Iris pigment epithelial cell (primary cell): Measurements from ENCODE around the gene TP53I3.
A peak's percentile ranks its signal among the peaks of the same experiment; 100 is the strongest.
"Not testable (repeated sequence)": the region's sequence is repeated elsewhere in the genome, so short reads cannot be mapped to it uniquely, and the experiment has no call there.

Experiments
- DNase-seq: peaks from one replicate; pipeline ENCODE4 v3.0.0-alpha.2; 2011; ENCODE audit warnings: low read depth

Gene TP53I3

DNA sequence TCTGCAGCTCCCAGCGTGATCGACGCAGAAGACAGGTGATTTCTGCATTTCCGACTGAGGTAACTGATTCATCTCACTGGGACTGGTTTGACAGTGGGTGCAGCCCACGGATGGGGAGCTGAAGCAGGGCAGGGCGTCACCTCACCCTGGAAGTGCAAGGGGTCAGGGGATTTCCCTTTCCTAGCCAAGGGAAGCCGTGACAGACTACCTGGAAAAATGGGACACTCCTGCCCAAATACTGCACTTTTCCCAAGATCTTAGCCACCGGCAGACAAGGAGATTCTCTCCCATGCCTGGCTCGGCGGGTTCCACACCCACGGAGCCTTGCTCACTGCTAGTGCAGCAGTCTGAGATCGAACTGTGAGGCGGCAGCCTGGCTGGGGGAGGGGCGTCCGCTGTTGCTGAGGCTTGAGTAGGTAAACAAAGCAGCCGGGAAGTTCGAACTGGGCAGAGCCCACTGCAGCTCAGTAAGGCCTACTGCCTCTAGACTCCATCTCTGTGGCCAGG, 10.6 kb upstream of the TP53I3 start:
- not testable (repeated sequence) for DNase-seq

DNA sequence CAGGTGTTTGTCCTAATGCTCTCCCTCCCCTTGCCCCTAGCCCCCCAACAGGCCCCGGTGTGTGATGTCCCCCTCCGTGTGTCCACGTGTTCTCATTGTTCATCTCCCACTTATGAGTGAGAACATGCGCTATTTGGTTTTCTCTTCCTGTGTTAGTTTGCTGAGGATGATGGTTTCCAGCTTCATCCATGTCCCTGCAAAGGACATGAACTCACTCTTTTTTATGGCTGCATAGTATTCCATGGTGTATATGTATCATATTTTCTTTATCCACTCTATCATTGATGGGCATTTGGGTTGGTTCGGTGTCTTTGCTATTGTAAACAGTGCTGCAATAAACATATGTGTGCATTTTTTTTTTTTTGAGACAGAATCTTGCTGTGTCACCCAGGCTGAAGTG, 8.6 kb upstream of the TP53I3 start:
- not testable (repeated sequence) for DNase-seq

DNA sequence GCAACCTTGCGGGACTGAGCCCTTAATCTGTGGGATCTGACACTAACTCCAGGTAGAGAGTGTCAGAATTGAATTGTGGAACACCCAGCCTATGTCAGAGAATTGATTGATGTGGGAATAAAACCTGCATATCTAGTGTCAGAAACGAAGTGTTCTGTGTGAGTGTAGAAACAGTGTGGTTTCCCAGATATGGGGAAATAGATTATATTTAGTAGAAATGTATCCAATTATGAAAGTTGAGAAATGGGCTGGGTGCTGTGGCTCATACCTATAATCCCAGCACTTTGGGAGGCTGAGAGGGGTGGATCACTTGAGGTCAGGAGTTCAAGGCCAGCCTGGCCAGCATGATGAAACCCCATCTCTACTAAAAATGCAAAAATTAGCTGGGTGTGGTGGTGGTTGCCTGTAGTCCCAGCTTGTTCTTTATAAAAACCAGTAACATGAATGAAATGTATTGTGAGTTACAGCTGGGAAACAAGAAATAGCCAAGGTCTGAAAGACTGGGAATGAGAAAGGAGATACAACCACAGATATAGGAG, 4.3 kb upstream of the TP53I3 start:
- DNase-seq = peak; percentile 20

DNA sequence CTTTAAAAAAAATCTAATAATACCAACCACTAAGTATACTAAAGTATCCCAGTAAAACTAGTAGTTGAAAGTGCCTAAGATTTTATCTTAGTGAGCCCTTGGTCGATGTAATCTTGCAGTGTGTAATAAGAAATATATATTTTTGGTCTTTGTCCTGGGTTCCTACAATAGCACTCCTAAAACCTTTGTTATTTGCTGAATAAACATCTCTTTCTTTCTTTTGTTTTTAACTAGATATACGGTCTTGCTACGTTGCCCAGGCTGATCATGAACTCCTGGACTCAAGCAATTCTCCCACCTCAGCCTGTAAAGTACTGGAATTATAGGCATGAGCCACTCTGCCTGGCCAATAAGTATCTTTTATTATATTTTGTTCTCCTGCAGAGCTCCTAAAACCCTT, 2.4 kb upstream of the TP53I3 start:
- no peak for DNase-seq

GRCh38 chr2:24086241-24086640, 1.6 kb upstream of the TP53I3 start:
- DNase-seq = no peak

DNA sequence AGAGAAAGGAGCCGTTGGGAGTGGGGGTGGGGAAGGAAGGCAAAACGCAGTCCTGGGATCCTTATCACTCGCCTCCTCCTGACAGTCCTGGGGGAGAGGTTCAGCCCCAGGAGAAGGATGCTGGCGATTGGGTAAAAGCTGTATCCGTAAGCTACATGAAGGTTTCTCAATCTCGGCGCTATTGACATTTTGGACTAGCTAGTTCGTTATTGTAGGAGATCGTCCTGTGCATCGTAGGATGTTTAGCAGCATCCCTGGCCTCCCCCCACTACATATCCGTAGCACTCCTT, 511 bp upstream of the TP53I3 start:
- peak; percentile 53 for DNase-seq

DNA sequence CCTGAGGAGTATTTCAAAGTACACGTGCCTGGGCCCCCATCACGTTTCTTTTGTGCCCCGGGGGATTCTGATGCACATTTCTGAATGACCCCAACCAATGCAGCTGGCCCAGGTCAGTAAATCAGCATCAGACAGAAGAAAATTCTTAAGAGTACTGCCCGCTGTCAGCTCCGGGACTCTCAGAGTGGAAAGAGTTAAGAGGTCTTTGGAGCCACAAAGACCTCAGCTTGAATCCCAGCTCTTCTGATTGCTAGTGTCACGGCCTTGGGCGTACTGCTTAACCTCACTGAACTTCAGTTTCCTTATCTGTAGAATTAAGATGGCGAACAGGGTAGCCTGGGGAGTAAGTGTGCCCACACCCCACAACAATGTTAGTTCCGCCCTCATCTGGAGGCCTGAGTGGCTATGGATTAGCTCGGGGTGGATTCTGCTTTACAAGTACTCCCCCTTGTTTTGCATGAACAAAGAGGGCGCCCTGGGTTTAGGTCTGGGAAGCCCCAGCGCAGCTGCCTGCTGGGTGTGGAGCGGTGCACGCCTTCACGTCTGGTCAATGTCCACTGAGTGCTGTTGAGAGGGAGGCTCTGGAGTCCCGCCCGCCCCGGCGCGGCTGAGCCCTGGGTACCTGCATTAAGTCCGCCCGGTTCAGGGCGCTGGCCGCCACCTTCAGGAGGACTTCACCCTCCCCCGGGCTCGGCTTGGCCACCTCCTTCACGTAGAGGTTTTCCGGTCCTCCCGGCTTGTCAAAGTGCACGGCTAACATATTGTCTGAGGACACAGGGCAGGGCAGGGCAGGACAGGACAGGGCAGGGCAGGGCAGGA, 858 bp downstream of the TP53I3 start:
- peak; percentile 79 for DNase-seq

- no peak for DNase-seq
Observed at GRCh38 chr2:24082787-24083566, 1.7 kb downstream of the TP53I3 start.

GRCh38 chr2:24080701-24081100, 3.9 kb downstream of the TP53I3 start:
- DNase-seq = no peak

DNA sequence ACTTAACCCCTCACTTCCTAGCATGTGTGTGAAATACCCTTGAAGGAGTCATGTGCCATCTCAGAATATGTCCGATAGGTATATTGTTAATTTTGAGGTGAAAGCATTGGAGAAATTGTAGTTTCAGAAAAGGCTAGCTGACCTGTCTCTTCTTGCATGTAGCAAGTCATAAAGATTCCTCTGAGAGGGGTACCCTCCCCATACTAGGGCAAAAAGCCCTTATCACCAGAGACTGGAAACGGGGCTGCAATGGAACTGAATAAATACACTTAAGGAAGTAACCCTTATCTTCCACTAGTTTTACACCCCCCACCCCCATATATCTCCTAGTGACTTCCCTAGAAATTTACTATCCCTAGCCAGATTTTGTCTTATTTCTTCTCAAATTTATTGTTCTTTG, 6.8 kb downstream of the TP53I3 start:
- DNase-seq = no peak

- DNase-seq = peak; percentile 20
Observed at GRCh38 chr2:24077535-24077877, 7.1 kb downstream of the TP53I3 start.

DNA sequence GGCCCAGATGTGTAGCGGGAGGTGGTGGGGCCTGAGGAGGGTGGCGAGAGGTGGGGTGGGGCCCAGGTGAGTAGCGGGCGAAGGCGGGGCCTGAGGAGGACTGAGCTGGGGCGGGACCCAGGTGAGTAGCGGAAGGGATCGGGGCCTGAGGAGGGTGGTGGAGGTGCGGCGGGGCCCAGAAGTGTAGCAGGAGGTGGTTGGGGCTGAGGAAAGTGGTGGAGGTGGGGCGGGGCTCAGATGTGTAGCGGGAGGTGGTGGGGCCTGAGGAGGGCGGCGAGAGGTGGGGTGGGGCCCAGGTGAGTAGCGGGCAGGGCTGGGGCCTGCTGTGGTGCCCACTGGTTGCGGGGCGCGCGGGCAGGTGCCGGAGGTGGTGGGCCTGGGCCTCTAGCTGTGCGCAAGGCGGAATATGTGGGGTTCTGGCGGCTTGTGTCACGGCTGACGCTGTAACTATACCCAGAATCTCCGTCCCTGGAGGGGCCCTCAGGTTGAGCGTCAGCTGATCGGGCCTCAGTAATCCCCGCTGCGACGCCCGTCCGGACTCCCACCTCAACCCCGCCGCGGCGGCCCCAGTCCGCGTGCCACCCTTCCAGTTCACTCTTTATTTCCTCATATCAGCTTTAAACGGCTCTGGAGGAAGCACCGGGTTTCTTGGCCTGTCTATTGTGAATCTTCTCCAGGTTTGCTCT, 7.6 kb downstream of the TP53I3 start:
- DNase-seq = no peak

GRCh38 chr2:24075915-24076848, 8.5 kb downstream of the TP53I3 start, which contains the start of gene SF3B6:
SF3B6 (minus strand) TSS chr2:24076326; CDS start chr2:24076229, 97 bp downstream.
- peak; percentile 100 for DNase-seq

GRCh38 chr2:24075259-24075658, 9.4 kb downstream of the TP53I3 start:
- DNase-seq = peak; percentile 8

DNA sequence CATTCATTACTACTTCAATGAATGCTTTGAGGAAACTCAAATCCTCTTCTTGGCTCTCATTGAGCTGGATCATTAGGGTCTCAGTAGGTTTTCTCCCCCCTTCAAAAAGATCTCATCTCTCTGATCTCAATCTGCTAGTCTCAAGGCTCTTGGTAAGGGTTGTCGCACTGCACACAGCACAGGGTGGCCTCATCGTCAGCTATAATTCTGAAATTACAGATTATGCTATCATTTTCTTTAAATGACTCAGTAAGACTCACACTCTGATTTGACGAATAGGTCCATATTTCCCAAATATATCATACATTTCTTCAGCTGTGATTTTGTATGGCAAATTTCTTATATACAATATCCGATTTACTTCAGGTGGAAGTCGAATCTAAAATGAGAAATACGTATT, 10.8 kb downstream of the TP53I3 start:
- DNase-seq = no peak

DNA sequence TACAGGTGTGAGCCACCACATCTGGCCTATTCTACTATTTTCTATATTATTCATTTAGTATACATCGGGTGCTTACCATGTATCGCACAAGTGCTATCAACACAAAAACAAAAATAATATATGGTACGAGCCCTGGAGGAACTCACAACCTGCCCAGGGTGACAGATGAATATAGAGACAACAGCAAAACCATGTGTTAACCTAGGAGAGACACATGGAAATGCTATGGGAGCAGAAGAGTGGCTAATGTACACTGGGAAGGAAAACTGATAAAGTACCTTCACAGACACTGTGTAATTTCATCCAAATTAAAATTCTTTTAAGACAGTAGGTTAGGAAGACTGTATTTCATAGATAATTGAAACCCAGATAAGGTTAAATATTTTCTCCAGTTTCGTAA, 12.4 kb downstream of the TP53I3 start:
- DNase-seq = no peak

DNA sequence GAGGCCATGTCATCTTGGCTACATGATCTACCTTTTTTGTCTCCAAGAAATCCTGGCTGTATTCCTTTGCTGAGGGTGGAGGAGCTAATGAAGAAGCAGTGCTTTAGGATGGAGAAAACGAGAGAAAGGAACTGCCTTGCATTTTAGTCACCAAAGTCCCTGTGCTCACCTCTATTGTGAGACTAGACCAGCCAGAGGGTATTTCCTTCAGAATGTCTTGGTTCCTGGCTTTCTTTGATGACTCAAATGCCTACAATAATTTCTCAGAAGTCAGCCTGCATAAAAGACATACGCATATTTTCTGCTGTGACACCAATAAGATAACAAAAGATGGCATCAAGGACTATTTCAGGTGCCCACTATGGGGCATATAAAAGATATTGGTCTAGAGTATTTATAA, 19.3 kb downstream of the TP53I3 start:
- no peak for DNase-seq

DNA sequence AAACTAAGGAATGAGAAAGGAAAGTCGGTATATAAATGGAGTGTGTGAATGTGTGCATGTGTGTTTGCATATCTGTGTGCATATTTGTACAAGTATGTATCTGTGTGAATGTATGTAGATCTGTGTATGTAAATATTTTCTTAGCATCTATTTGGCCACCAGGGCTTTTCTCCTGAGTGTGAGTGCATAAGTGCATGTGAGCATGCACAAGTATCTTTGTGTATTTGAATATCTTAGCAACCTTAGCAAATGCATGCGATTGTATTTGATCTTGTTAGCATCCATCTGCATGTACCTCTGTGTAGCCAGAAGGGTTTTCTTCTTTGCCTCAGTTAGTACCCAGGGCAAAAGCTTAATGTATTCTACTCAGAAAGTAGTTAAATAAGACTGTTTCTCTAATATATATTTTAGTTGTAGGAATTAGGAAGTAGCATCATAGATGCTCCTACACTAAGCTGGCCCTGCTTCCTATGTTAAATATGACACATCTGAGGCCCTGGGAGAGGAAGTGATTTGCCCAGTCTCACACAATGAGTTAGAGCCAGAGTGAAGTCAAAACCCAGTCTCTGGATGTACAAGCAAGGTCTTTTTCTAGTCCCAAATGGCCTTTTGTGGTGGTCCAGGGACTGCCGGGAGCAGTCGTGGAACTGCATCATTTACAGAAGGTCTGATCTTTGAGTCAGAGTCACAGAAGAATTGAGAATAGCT, 25.9 kb downstream of the TP53I3 start:
- DNase-seq = no peak

DNA sequence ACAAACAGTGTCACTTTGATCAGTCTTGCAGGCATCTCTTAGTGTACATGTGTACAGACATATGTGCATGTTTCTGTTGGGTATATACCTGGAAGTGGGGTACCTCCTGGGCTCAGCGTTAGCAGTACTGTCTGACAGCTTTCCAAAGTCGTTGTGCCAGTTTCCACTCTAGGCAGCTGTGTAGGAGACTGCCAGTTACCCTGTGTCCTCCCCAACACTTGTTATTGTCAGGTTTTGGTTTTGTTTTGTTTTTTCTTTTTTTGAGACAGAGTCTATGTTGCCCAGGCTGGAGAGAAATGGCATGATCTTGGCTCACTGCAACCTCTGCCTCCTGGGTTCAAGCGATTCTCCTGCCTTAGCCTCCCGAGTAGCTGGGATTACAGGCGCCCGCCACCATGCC, 28.9 kb downstream of the TP53I3 start:
- DNase-seq = no peak

DNA sequence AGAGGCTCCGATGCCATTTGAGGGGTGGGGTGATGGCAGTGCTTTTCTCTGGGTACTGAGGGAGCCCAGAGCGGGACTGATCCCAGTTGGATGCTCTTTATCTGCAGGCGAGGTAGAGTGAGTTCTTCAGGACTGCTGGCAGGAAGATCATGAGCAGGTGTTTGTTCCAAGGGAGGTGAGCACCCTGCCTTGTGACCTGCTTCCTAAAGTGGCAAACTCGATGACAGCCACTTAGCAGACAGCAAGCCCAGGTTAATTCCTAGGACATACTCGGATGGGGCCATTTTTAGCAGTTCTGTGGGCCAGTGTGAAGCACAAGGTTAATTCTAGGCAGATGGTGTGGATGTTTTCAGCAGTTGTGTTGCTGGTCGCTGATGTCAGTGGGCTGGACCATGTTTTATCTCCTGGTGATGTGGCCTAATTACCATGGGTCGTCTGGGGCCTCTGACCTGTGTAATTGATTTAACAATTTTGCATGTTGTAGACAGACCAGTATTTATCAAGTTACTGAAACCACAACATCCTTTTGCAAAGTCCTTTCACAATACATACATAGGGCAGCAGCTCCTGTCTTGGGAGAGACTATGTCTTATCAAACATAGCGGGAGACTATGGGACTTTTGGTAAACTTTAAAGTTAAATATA, 30.1 kb downstream of the TP53I3 start:
- DNase-seq = peak; percentile 9
